Small intestine (tissue), 7 donors: ENCODE data around the gene SLAIN1. TPM values are rescaled to one million over a fixed set of nuclear protein-coding genes. Genes with fewer than 3 reads are reported as not detected.

Source experiments
- DNase-seq, 2 donors: peaks; one replicate each; pipeline versions ENCODE4 v3.0.0 to v3.0.0-alpha.2; 2013
- FAIRE-seq: peaks from 2 replicates; lab custom pipeline; 2012; peaks lifted over from hg19 to GRCh38; lab: Jason Lieb, UNC
- H3K27ac ChIP-seq, 3 donors: one replicate each; pipeline ENCODE4 v1.5.1; 2013; ENCODE audit warnings: low read length in 2 of 3, mild to moderate bottlenecking in 2 of 3, control low read depth in 1 of 3, inconsistent platforms in 1 of 3, low read depth in 1 of 3, moderate library complexity in 1 of 3
- H3K27me3 ChIP-seq, 3 donors: one replicate each; pipeline ENCODE4 v1.6.1; 2013; ENCODE audit warnings: low read length in 3 of 3, inconsistent platforms in 1 of 3; ENCODE audit not compliant: control insufficient read depth in 3 of 3, insufficient read depth in 3 of 3
- H3K36me3 ChIP-seq, 3 donors: one replicate each; pipeline ENCODE4 v1.6.1; 2013; ENCODE audit warnings: low read length in 3 of 3, inconsistent platforms in 1 of 3, low read depth in 1 of 3, mild to moderate bottlenecking in 1 of 3, moderate library complexity in 1 of 3; ENCODE audit not compliant: control insufficient read depth in 3 of 3, insufficient read depth in 2 of 3
- H3K4me1 ChIP-seq, 3 donors: one replicate each; pipeline ENCODE4 v1.6.1; 2013; ENCODE audit warnings: low read length in 2 of 3, inconsistent platforms in 1 of 3, low read depth in 1 of 3, mild to moderate bottlenecking in 1 of 3, moderate library complexity in 1 of 3; ENCODE audit not compliant: control insufficient read depth in 3 of 3, insufficient read depth in 2 of 3
- H3K4me3 ChIP-seq, 3 donors: one replicate each; pipeline ENCODE4 v1.5.1; 2013; ENCODE audit warnings: low read length in 3 of 3, control low read depth in 1 of 3, inconsistent platforms in 1 of 3, low read depth in 1 of 3, mild to moderate bottlenecking in 1 of 3, moderate library complexity in 1 of 3
- H3K9me3 ChIP-seq, 2 donors: one replicate each; pipeline ENCODE4 v1.6.1; 2013; ENCODE audit warnings: low read depth in 1 of 2, low read length in 1 of 2; ENCODE audit not compliant: control insufficient read depth in 2 of 2, insufficient read depth in 1 of 2
- whole genome bisulfite sequencing, 3 donors: extraction: QIAGEN DNeasy Blood & Tissue Kit; methylation state at CpG; one replicate each; pipeline ENCODE4 v1.1.7; 2013; 5-methylcytosine and 5-hydroxymethylcytosine counted together
- polyA plus RNA-seq, 4 donors: library from polyadenylated mRNA; stranded (reverse) in 3 of 4; unstranded in 1 of 4; fragments of 200-250 nt in 3 of 4; fragments of 120-200 nt in 1 of 4; gene quantifications; one replicate each; pipeline versions ENCODE4 v1.2.1 to v1.2.3, GENCODE V29; 2013
- donor health status: healthy with polysubstance abuse.
- donor health status: control.
- donor health status: control.
- donor health status: Bipolar disorder and iron deficiency.
- donor health status: healthy.

SLAIN1 gene
- polyA plus RNA-seq, 4 donors = 1.3 to 9.5 (median 3.7) TPM

DNA sequence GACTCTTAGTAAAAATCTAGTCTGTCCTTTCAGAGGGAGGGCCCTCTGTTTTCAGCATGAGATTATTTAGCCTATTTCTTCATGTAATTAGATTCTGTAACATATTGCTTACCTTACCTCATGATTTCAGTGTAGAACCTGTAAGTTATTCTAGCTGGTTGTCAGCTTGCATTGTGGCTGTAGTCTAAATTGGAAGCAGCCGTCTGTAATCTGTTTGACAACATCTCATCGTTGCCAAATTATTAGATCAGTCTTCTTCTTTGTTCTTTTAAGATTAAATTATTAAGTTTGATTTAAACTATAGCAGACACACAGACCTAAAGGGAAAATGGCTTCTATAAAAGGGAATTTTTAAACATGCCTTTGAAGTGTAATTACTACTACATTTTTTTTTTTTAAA lies 34.8 kb downstream of the SLAIN1 start:
- Histone ChIP-seq H3K4me3 (no peak overlapping the region), H3K27ac (no peak overlapping the region), H3K36me3 (no peaks in the 10 kb centered on the region), H3K4me1 (peaks cover 0 to 5% (median 0%) of the 10 kb centered on the region in 3 donors), H3K9me3 (no peaks in the 10 kb centered on the region), H3K27me3 (no peaks in the 10 kb centered on the region)
- 80 to 89% (median 82%) methylated on average over 2 of the region's 2 CpGs for WGBS, 3 donors
- FAIRE-seq (no peak), DNase-seq (no peak)

DNA sequence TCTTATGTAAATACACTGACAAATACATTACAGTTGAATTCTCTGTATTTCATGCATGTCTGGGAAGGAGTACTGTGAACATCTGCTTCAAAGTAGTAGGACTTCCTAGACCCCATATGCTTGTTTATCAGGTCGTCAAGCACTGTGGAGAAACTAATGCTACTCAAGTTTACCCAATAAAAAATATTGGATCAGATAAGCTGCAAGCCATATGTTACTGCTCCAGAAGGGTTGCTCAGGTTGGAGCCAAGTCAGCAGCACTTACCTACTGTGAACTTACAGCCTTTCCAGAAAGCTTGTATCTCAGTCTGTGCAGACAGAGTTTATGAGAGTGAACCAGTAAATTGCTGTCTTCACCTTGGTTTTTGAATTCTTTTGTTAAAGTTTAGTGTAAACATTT lies 36.2 kb downstream of the SLAIN1 start:
- no peaks in the 10 kb centered on the region for H3K9me3 ChIP-seq
- no peak for FAIRE-seq
- DNase-seq = peak in 1 of 2 donors; percentile 13
- no peaks in the 10 kb centered on the region for H3K36me3 ChIP-seq
- H3K27ac ChIP-seq = no peak overlapping the region
- 46 to 67% (median 59%) methylated on average over 1 of the region's 1 CpG for WGBS, 3 donors
- no peaks in the 10 kb centered on the region for H3K27me3 ChIP-seq
- no peak overlapping the region for H3K4me3 ChIP-seq
- peaks cover 0 to 5% (median 0%) of the 10 kb centered on the region in 3 donors for H3K4me1 ChIP-seq

DNA sequence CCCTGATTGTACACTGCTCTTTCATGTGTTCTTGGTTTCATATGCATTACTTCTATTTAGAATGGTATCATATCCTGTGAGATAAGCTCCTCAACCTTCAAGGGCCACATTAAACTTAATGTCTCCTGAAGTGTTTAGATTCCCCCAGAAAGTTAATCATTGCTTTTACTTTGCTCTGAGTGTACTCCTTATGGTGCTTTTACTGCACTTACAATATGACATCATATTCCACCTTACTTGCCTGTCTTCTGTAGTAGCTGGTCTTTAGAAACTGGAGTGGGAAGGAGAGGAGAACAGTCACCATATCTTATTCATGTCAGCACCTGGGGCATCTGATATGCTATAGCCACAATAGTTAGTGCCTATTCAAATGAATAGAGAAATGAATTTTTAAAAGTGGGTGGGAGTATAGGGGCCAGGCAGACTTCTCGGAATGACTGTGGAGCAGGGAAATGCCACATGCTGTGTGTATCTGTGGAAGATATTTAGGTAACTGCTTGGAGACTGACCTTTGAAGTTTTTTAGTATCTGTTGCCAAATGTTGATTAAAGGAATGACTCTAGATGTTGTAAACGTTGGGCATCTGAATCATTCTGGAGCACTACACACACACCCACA lies 40.2 kb downstream of the SLAIN1 start:
- H3K4me1 ChIP-seq = peaks cover 0 to 5% (median 0%) of the 10 kb centered on the region in 3 donors
- H3K27me3 ChIP-seq = no peaks in the 10 kb centered on the region
- H3K4me3 ChIP-seq = no peak overlapping the region
- FAIRE-seq (no peak), DNase-seq (peak; percentile 11 to 54)
- WGBS, 3 donors = 20 to 52% (median 23%) methylated on average over 2 of the region's 2 CpGs
- no peaks in the 10 kb centered on the region for H3K36me3 ChIP-seq
- no peaks in the 10 kb centered on the region for H3K9me3 ChIP-seq
- H3K27ac ChIP-seq = peak overlapping the region in 1 of 3 donors; percentile 48

DNA sequence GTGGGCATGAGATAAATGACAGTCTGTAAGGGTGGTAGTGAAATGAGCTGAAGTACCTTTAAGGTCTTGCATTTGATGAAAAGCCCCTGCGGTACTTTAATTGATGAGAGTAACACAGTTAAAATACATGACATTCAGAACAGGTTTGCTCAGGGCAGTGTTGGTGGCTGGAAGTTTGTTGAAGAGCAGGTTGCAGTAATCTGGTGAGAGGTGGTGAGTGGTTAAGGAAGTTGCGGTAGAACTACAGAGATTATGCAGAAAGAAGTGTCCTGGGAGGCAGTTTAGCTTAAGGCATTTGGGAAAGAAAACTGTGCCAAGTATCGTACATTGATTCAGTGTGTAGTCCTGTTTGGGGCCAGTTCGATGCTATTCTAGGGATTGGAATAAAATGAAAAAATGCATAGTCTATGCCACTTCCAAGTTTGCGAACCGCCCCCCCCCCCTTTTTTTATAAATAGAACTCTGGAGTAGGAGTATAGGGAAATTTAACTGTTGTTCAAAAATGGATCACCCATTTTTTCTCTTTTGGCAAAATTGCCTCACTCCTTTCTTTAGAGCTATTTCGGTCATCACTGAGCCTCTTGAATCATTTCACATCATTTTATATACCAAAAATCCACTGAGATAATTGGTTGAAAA lies 42.7 kb downstream of the SLAIN1 start:
- DNase-seq (no peak), FAIRE-seq (no peak)
- WGBS, 3 donors = 91 to 96% (median 95%) methylated on average over 7 of the region's 7 CpGs
- Histone ChIP-seq H3K27ac (no peak overlapping the region), H3K36me3 (no peaks in the 10 kb centered on the region), H3K9me3 (no peaks in the 10 kb centered on the region), H3K4me3 (no peak overlapping the region), H3K27me3 (no peaks in the 10 kb centered on the region), H3K4me1 (peaks cover 0 to 5% (median 0%) of the 10 kb centered on the region in 3 donors)

GRCh38 chr13:77740931-77741596 lies 43.6 kb downstream of the SLAIN1 start:
- H3K9me3 ChIP-seq = no peaks in the 10 kb centered on the region
- no peak overlapping the region for H3K27ac ChIP-seq
- no peaks in the 10 kb centered on the region for H3K27me3 ChIP-seq
- WGBS, 3 donors = 85 to 98% (median 87%) methylated on average over 8 of the region's 8 CpGs
- no peak overlapping the region for H3K4me3 ChIP-seq
- H3K4me1 ChIP-seq = peaks cover 0 to 5% (median 0%) of the 10 kb centered on the region in 3 donors
- no peak for DNase-seq
- no peak for FAIRE-seq
- no peaks in the 10 kb centered on the region for H3K36me3 ChIP-seq

GRCh38 chr13:77741597-77741972 lies 44.1 kb downstream of the SLAIN1 start:
- WGBS, 3 donors = 90 to 100% (median 96%) methylated on average over 1 of the region's 1 CpG
- H3K4me1 ChIP-seq = peaks cover 0 to 5% (median 0%) of the 10 kb centered on the region in 3 donors
- no peaks in the 10 kb centered on the region for H3K9me3 ChIP-seq
- H3K27me3 ChIP-seq = no peaks in the 10 kb centered on the region
- H3K27ac ChIP-seq = no peak overlapping the region
- H3K4me3 ChIP-seq = no peak overlapping the region
- DNase-seq = no peak
- FAIRE-seq = no peak
- H3K36me3 ChIP-seq = no peaks in the 10 kb centered on the region

DNA sequence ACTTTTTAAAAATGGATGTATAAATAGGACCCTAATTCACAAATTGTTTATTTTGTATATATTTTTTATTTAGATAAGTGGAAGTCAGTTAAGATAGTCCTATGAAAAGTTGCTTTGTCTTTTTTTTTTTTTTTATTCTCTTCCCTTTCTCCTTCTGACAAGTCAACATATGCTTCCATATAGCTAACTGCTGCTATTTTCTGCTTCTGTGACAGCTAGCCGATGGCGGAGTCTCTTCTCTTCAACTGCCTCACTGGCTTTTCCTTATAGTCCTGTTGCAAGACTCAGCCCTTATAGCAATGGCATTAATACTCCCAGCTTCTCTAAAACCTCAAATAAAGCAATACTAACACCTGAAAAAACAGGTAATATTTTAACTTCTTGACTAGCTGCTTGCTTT lies 45.3 kb downstream of the SLAIN1 start:
- H3K4me3 ChIP-seq = no peak overlapping the region
- no peaks in the 10 kb centered on the region for H3K27me3 ChIP-seq
- 96 to 100% (median 98%) methylated on average over 2 of the region's 2 CpGs for WGBS, 3 donors
- H3K27ac ChIP-seq = no peak overlapping the region
- DNase-seq = no peak
- peaks cover 0 to 5% (median 0%) of the 10 kb centered on the region in 3 donors for H3K36me3 ChIP-seq
- H3K4me1 ChIP-seq = no peaks in the 10 kb centered on the region
- H3K9me3 ChIP-seq = no peaks in the 10 kb centered on the region
- no peak for FAIRE-seq

GRCh38 chr13:77745784-77746183 lies 48.3 kb downstream of the SLAIN1 start:
- WGBS, 3 donors = 68 to 90% (median 78%) methylated on average over 1 of the region's 1 CpG

More at GRCh38 chr13:77745784-77746183, 48.3 kb downstream of the SLAIN1 start:
- H3K4me1 ChIP-seq = no peaks in the 10 kb centered on the region
- peaks cover 0 to 5% (median 0%) of the 10 kb centered on the region in 3 donors for H3K36me3 ChIP-seq
- no peaks in the 10 kb centered on the region for H3K9me3 ChIP-seq
- no peak overlapping the region for H3K27ac ChIP-seq
- no peaks in the 10 kb centered on the region for H3K27me3 ChIP-seq
- DNase-seq (no peak), FAIRE-seq (no peak)
- no peak overlapping the region for H3K4me3 ChIP-seq
